T-cell (primary cell): ENCODE results near the gene BMP7. TPM values are rescaled to one million over a fixed set of nuclear protein-coding genes. Genes with fewer than 3 reads are reported as not detected.

Experiments
- ATAC-seq, 4 experiments: fragments of 200-7000 bp in 3 of 4; fragments of 150-1000 bp in 1 of 4; cut with Tn5 transposase; replicated peaks in 1 of 4; 1 replicate in 3 of 4; 2 replicates in 1 of 4; pipeline ENCODE4 v1.10.0; 2021; ENCODE audit warnings: moderate library complexity in 3 of 4, mild to moderate bottlenecking in 2 of 4, moderate number of reproducible peaks in 1 of 4
- CTCF ChIA-PET, 2 donors: fragments of 300-600 bp; sonication (Branson Sonifier 250); formaldehyde crosslinking; loops; one replicate each; lab custom pipeline; 2022; ENCODE audit warnings: antibody characterized with exemption in 2 of 2; lab: Charles Lee
- POLR2A ChIA-PET, 2 donors: fragments of 300-600 bp; sonication (Branson Sonifier 250); formaldehyde crosslinking; loops; one replicate each; lab custom pipeline; 2022; ENCODE audit warnings: antibody characterized with exemption in 2 of 2; lab: Charles Lee
- DNase-seq, 35 experiments: peaks; one replicate each; pipeline versions ENCODE4 v3.0.0 to v3.0.0-alpha.2; 2013 to 2023
- H3K27ac ChIP-seq: one replicate; pipeline ENCODE4 v1.5.1; 2013; ENCODE audit warnings: low read length
- H3K27me3 ChIP-seq, 2 experiments: replicated peaks in 1 of 2; 1 replicate in 1 of 2; 2 replicates in 1 of 2; pipeline versions ENCODE4 v1.6.1 to v1.7.0; 2013; ENCODE audit warnings: low read length in 1 of 2, mixed read lengths in 1 of 2; ENCODE audit not compliant: control insufficient read depth in 2 of 2, insufficient read depth in 2 of 2; ENCODE audit errors: extremely low read depth in 1 of 2
- H3K36me3 ChIP-seq, 2 donors: 1 replicate in 1 of 2; 2 replicates in 1 of 2; pipeline versions ENCODE4 v1.6.1 to v1.7.0; 2013; ENCODE audit warnings: low read length in 1 of 2; ENCODE audit not compliant: control insufficient read depth in 2 of 2, insufficient read depth in 1 of 2; ENCODE audit errors: extremely low read depth in 1 of 2
- H3K4me1 ChIP-seq, 2 experiments: 1 replicate in 1 of 2; 2 replicates in 1 of 2; pipeline versions ENCODE4 v1.6.1 to v1.7.0; 2013; ENCODE audit warnings: low read length in 2 of 2, mixed read lengths in 1 of 2; ENCODE audit not compliant: insufficient read depth in 2 of 2, control insufficient read depth in 1 of 2; ENCODE audit errors: extremely low read depth in 1 of 2
- H3K4me3 ChIP-seq, 2 donors: 1 replicate in 1 of 2; 2 replicates in 1 of 2; pipeline versions ENCODE4 v1.5.1 to v1.7.0; 2013; ENCODE audit warnings: mild to moderate bottlenecking in 2 of 2, low read length in 1 of 2, moderate library complexity in 1 of 2; ENCODE audit not compliant: control insufficient read depth in 1 of 2; ENCODE audit errors: extremely low read depth in 1 of 2
- H3K9me3 ChIP-seq: 2 replicates; pipeline ENCODE4 v1.7.0; 2013
- H3K27ac Mint-ChIP-seq, 2 donors: one replicate each; pipeline ENCODE4 v1.8.0; 2020 to 2021; ENCODE audit warnings: mild to moderate bottlenecking in 2 of 2, mixed read lengths in 2 of 2
- H3K27me3 Mint-ChIP-seq, 2 donors: one replicate each; pipeline ENCODE4 v1.8.0; 2021 to 2022; ENCODE audit warnings: mixed read lengths in 2 of 2
- H3K36me3 Mint-ChIP-seq: one replicate; pipeline ENCODE4 v1.8.0; 2021; ENCODE audit warnings: mixed read lengths
- H3K4me1 Mint-ChIP-seq, 3 donors: one replicate each; pipeline ENCODE4 v1.8.0; 2020 to 2022; ENCODE audit warnings: mixed read lengths in 3 of 3, mild to moderate bottlenecking in 1 of 3
- H3K4me3 Mint-ChIP-seq, 3 donors: one replicate each; pipeline ENCODE4 v1.8.0; 2020 to 2022; ENCODE audit warnings: mild to moderate bottlenecking in 3 of 3, mixed read lengths in 3 of 3, moderate library complexity in 3 of 3
- H3K9me3 Mint-ChIP-seq, 3 donors: one replicate each; pipeline ENCODE4 v1.8.0; 2020 to 2022; ENCODE audit warnings: mixed read lengths in 3 of 3
- WGBS: methylation state at CpG from one replicate; pipeline ENCODE4 v1.1.5; 2013; ENCODE audit warnings: missing lambda C conversion rate; ENCODE audit not compliant: insufficient coverage; 5-methylcytosine and 5-hydroxymethylcytosine counted together
- total RNA-seq, 35 experiments: library from RNA in 6 of 35; stranded (reverse) in 6 of 35; fragments of 120-200 nt in 1 of 35; gene quantifications; one replicate each; pipeline versions ENCODE4 v1.2.1 to v1.2.4 and lab custom pipeline; 2013 to 2026

Gene BMP7
- total RNA-seq, 5 donors from 2014 or later (not counting 1 experiment from before 2014, with no cell fraction given) = not detected

GRCh38 chr20:57294550-57294949 is 28.1 kb upstream of the BMP7 start:
- Mint-ChIP-seq H3K36me3 (no peaks in the 10 kb centered on the region), H3K4me1 (no peaks in the 10 kb centered on the region), H3K27me3 (peaks cover 30 to 47% of the 10 kb centered on the region in 2 donors), H3K9me3 (no peaks in the 10 kb centered on the region), H3K27ac (no peak overlapping the region), H3K4me3 (no peak overlapping the region)
- Histone ChIP-seq H3K36me3 (no peaks in the 10 kb centered on the region), H3K4me1 (no peaks in the 10 kb centered on the region), H3K4me3 (no peak overlapping the region), H3K27ac (no peak overlapping the region), H3K27me3 (peaks cover 0 to 32% of the 10 kb centered on the region in 2 experiments), H3K9me3 (no peaks in the 10 kb centered on the region)
- POLR2A ChIA-PET = no interaction called here
- ATAC-seq (no peak), DNase-seq (no peak)
- WGBS = 53% methylated on average over 2 of the region's 3 CpGs
- CTCF ChIA-PET = no interaction called here

- ChIA-PET CTCF (no interaction called here), POLR2A (no interaction called here)
- 17% methylated on average over 1 of the region's 7 CpGs for WGBS
- no peak for ATAC-seq
- Mint-ChIP-seq H3K27me3 (peaks cover 31 to 47% of the 10 kb centered on the region in 2 donors), H3K4me3 (no peak overlapping the region), H3K36me3 (no peaks in the 10 kb centered on the region), H3K27ac (no peak overlapping the region), H3K4me1 (no peaks in the 10 kb centered on the region), H3K9me3 (no peaks in the 10 kb centered on the region)
- no peaks in the 10 kb centered on the region for H3K36me3 ChIP-seq
- H3K27me3 ChIP-seq = peaks cover 0 to 34% of the 10 kb centered on the region in 2 experiments
- no peak for DNase-seq
- no peaks in the 10 kb centered on the region for H3K9me3 ChIP-seq
- no peak overlapping the region for H3K4me3 ChIP-seq
- H3K4me1 ChIP-seq = no peaks in the 10 kb centered on the region
- no peak overlapping the region for H3K27ac ChIP-seq
Measured at GRCh38 chr20:57293995-57294394, 27.6 kb upstream of the BMP7 start.

- Histone ChIP-seq H3K4me3 (no peak overlapping the region), H3K9me3 (no peaks in the 10 kb centered on the region), H3K27ac (no peak overlapping the region), H3K4me1 (no peaks in the 10 kb centered on the region), H3K27me3 (peaks cover 0 to 46% of the 10 kb centered on the region in 2 experiments), H3K36me3 (no peaks in the 10 kb centered on the region)
- no peaks in the 10 kb centered on the region for H3K4me1 Mint-ChIP-seq
- ATAC-seq (no peak), DNase-seq (no peak)
- H3K36me3 Mint-ChIP-seq = no peaks in the 10 kb centered on the region
- no peak overlapping the region for H3K4me3 Mint-ChIP-seq
- no peak overlapping the region for H3K27ac Mint-ChIP-seq
- peaks cover 33 to 61% of the 10 kb centered on the region in 2 donors for H3K27me3 Mint-ChIP-seq
- ChIA-PET POLR2A (no interaction called here), CTCF (no interaction called here)
- 43% methylated on average over 1 of the region's 2 CpGs for WGBS
- H3K9me3 Mint-ChIP-seq = no peaks in the 10 kb centered on the region
Measured at GRCh38 chr20:57292611-57293010, 26.2 kb upstream of the BMP7 start.

GRCh38 chr20:57291694-57292093 is 25.3 kb upstream of the BMP7 start:
- ChIA-PET CTCF (no interaction called here), POLR2A (no interaction called here)
- Histone ChIP-seq H3K36me3 (no peaks in the 10 kb centered on the region), H3K4me1 (no peaks in the 10 kb centered on the region), H3K9me3 (no peaks in the 10 kb centered on the region), H3K27me3 (peaks cover under 1 to 53% of the 10 kb centered on the region in 2 experiments), H3K4me3 (no peak overlapping the region), H3K27ac (no peak overlapping the region)
- Mint-ChIP-seq H3K4me3 (no peak overlapping the region), H3K27me3 (peaks cover 41 to 69% of the 10 kb centered on the region in 2 donors), H3K9me3 (no peaks in the 10 kb centered on the region), H3K36me3 (no peaks in the 10 kb centered on the region), H3K27ac (no peak overlapping the region), H3K4me1 (no peaks in the 10 kb centered on the region)
- ATAC-seq (no peak), DNase-seq (no peak)
- no CpG with 5 or more reads among the region's 6 CpGs for WGBS

- POLR2A ChIA-PET = no interaction called here
- Mint-ChIP-seq H3K27ac (no peak overlapping the region), H3K27me3 (peaks cover 46 to 73% of the 10 kb centered on the region in 2 donors), H3K36me3 (no peaks in the 10 kb centered on the region), H3K4me1 (no peaks in the 10 kb centered on the region), H3K4me3 (no peak overlapping the region), H3K9me3 (no peaks in the 10 kb centered on the region)
- 50% methylated on average over 10 of the region's 10 CpGs for WGBS
- Histone ChIP-seq H3K27ac (no peak overlapping the region), H3K4me3 (no peak overlapping the region), H3K9me3 (no peaks in the 10 kb centered on the region), H3K27me3 (peaks cover 3 to 52% of the 10 kb centered on the region in 2 experiments), H3K36me3 (no peaks in the 10 kb centered on the region), H3K4me1 (no peaks in the 10 kb centered on the region)
- DNase-seq = no peak
- CTCF ChIA-PET = no interaction called here
- no peak for ATAC-seq
Measured at GRCh38 chr20:57291003-57291402, 24.6 kb upstream of the BMP7 start.

- no peaks in the 10 kb centered on the region for H3K9me3 ChIP-seq
- H3K27me3 Mint-ChIP-seq = peaks cover 46 to 76% of the 10 kb centered on the region in 2 donors
- no peaks in the 10 kb centered on the region for H3K4me1 ChIP-seq
- CTCF ChIA-PET = no interaction called here
- 52% methylated on average over 5 of the region's 5 CpGs for WGBS
- no peak overlapping the region for H3K27ac Mint-ChIP-seq
- H3K9me3 Mint-ChIP-seq = no peaks in the 10 kb centered on the region
- no peaks in the 10 kb centered on the region for H3K36me3 ChIP-seq
- DNase-seq (no peak), ATAC-seq (no peak)
- H3K27me3 ChIP-seq = peaks cover 3 to 57% of the 10 kb centered on the region in 2 experiments
- POLR2A ChIA-PET = no interaction called here
- no peak overlapping the region for H3K27ac ChIP-seq
- H3K4me1 Mint-ChIP-seq = no peaks in the 10 kb centered on the region
- no peak overlapping the region for H3K4me3 Mint-ChIP-seq
- no peak overlapping the region for H3K4me3 ChIP-seq
- H3K36me3 Mint-ChIP-seq = no peaks in the 10 kb centered on the region
Measured at GRCh38 chr20:57290178-57290484, 23.7 kb upstream of the BMP7 start.
